GM19351 (cell line): ENCODE data around the gene TRIAP1.
"Not testable (repeated sequence)": the region's sequence is repeated elsewhere in the genome, so short reads cannot be mapped to it uniquely, and the experiment has no call there.

Experiments used
- ATAC-seq: cut with Tn5 transposase; IDR thresholded peaks from one replicate; pipeline ENCODE4 v1.9.1; 2021; ENCODE audit warnings: mild to moderate bottlenecking, moderate library complexity; ENCODE audit not compliant: unreplicated experiment

TRIAP1 gene

GRCh38 chr12:120445911-120446843 lies at the start of gene TRIAP1, which contains the start of gene GATC:
TSS of gene TRIAP1 (minus strand) at chr12:120446384. CDS start at chr12:120446372, 12 bp downstream.
TSS of gene GATC (plus strand) at chr12:120446444. CDS start at chr12:120446481, 37 bp downstream.
- peak; percentile 89 for ATAC-seq

- no peak for ATAC-seq
Observed at GRCh38 chr12:120495186-120495730, 49.1 kb upstream of the TRIAP1 start.

- ATAC-seq, result no peak
Observed at GRCh38 chr12:120490833-120491512, 44.8 kb upstream of the TRIAP1 start.

- no peak for ATAC-seq
Observed at GRCh38 chr12:120490325-120490724, 44.1 kb upstream of the TRIAP1 start.

GRCh38 chr12:120489018-120489417 lies 42.8 kb upstream of the TRIAP1 start:
- ATAC-seq, result no peak

GRCh38 chr12:120488057-120488640 lies 42.0 kb upstream of the TRIAP1 start:
- no peak for ATAC-seq

- ATAC-seq, result not testable (repeated sequence)
Observed at GRCh38 chr12:120487552-120487951, 41.4 kb upstream of the TRIAP1 start.

GRCh38 chr12:120485961-120486881 lies 40.0 kb upstream of the TRIAP1 start:
- no peak for ATAC-seq

- ATAC-seq, result no peak
Observed at GRCh38 chr12:120483621-120484020, 37.4 kb upstream of the TRIAP1 start.

GRCh38 chr12:120481022-120481767 lies 35.0 kb upstream of the TRIAP1 start:
- ATAC-seq, result no peak

- no peak for ATAC-seq
Observed at GRCh38 chr12:120480211-120480610, 34.0 kb upstream of the TRIAP1 start.

GRCh38 chr12:120479458-120479857 lies 33.3 kb upstream of the TRIAP1 start:
- no peak for ATAC-seq

GRCh38 chr12:120475643-120476042 lies 29.5 kb upstream of the TRIAP1 start:
- no peak for ATAC-seq

- no peak for ATAC-seq
Observed at GRCh38 chr12:120474616-120474960, 28.4 kb upstream of the TRIAP1 start.

- ATAC-seq, result no peak
Observed at GRCh38 chr12:120473807-120474615, 27.8 kb upstream of the TRIAP1 start.

GRCh38 chr12:120472521-120472920 lies 26.3 kb upstream of the TRIAP1 start:
- ATAC-seq, result no peak

- peak; percentile 16 for ATAC-seq
Observed at GRCh38 chr12:120470150-120470784, 24.1 kb upstream of the TRIAP1 start.

GRCh38 chr12:120469450-120470149 lies 23.4 kb upstream of the TRIAP1 start, which contains the start of gene SRSF9:
TSS of gene SRSF9 (minus strand) at chr12:120469748. CDS start at chr12:120469609, 139 bp downstream.
- peak; percentile 85 for ATAC-seq
